ENCODE measurements around the gene TNFAIP6. TPM values are rescaled to one million over a fixed set of nuclear protein-coding genes. Genes with fewer than 3 reads are reported as not detected.

TNFAIP6 gene
- polyA plus RNA-seq, 1 of the 3 experiments (the other 2 are of a cell fraction): 0.58 TPM

DNA sequence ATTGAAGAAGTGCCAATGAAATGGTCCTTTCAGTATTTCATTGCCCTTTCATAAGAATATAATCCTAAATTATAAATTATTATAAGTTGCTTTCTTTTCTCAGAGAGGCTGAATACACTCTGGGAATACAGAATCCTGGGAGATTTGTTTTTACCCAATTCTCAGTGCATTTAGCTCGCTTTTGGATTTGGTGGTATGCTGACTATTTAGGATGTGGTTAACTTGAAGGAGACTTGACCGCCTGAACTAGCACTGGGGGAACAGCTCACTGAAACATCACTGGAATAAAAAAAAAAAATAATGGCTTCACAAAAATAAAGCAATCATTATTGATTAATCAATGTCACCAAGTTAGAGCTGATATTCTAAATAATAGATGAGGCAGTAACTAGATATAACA is 10.2 kb downstream of the TNFAIP6 start:
- TF ChIP-seq RAD21 (IDR thresholded peaks at IDR 0.05; ENCODE audit: low read length): no peak
- TF ChIP-seq, protein P1, sequence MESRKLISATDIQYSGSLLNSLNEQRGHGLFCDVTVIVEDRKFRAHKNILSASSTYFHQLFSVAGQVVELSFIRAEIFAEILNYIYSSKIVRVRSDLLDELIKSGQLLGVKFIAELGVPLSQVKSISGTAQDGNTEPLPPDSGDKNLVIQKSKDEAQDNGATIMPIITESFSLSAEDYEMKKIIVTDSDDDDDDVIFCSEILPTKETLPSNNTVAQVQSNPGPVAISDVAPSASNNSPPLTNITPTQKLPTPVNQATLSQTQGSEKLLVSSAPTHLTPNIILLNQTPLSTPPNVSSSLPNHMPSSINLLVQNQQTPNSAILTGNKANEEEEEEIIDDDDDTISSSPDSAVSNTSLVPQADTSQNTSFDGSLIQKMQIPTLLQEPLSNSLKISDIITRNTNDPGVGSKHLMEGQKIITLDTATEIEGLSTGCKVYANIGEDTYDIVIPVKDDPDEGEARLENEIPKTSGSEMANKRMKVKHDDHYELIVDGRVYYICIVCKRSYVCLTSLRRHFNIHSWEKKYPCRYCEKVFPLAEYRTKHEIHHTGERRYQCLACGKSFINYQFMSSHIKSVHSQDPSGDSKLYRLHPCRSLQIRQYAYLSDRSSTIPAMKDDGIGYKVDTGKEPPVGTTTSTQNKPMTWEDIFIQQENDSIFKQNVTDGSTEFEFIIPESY (IDR thresholded peaks at IDR 0.05; ENCODE audit: borderline replicate concordance, low read depth): no peak
- no peak for TF ChIP-seq FOXJ3 (CRISPR knock-in tag; IDR thresholded peaks at IDR 0.05)
- no peak for TF ChIP-seq SIN3A (IDR thresholded peaks at IDR 0.05; ENCODE audit: borderline replicate concordance, low read depth, low read length)
- no peak for TF ChIP-seq RCOR1 (IDR thresholded peaks at IDR 0.05; ENCODE audit: low read length)
- TF ChIP-seq, protein P2, sequence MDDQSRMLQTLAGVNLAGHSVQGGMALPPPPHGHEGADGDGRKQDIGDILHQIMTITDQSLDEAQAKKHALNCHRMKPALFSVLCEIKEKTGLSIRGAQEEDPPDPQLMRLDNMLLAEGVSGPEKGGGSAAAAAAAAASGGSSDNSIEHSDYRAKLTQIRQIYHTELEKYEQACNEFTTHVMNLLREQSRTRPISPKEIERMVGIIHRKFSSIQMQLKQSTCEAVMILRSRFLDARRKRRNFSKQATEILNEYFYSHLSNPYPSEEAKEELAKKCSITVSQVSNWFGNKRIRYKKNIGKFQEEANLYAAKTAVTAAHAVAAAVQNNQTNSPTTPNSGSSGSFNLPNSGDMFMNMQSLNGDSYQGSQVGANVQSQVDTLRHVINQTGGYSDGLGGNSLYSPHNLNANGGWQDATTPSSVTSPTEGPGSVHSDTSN (IDR thresholded peaks at IDR 0.05): no peak
- no peak for TF ChIP-seq FOSL2 (IDR thresholded peaks at IDR 0.05; ENCODE audit: borderline replicate concordance, low read depth)
- no peak for TF ChIP-seq NRF1 (IDR thresholded peaks at IDR 0.05; ENCODE audit: low read depth, low read length)
- no peaks in the 10 kb centered on the region for H3K9me2 ChIP-seq
- ChIA-PET POLR2A (no interaction called here), CTCF (interaction anchor here (0.8 kb wide), 1 partner anchor 658 kb away, joined by 3 read pairs; no protein-coding TSS in a partner anchor)
- WGBS (ENCODE audit: low lambda C conversion rate): 92% methylated on average over 2 of the region's 2 CpGs
- no peaks in the 10 kb centered on the region for H3K4me1 ChIP-seq (ENCODE audit: control insufficient read depth in 1 of 2, insufficient read depth in 2 of 2, low read depth in 1 of 2, low read length in 1 of 2)
- H3K4me2 ChIP-seq: no peak overlapping the region
- no peaks in the 10 kb centered on the region for H3F3A ChIP-seq (replicated peaks; ENCODE audit: insufficient read depth)
- no peak overlapping the region for H3K4me3 ChIP-seq (ENCODE audit: low read depth in 2 of 2, low read length in 1 of 2)
- H3K9me3 ChIP-seq: no peaks in the 10 kb centered on the region
- no peak overlapping the region for H3K9ac ChIP-seq
- no peaks in the 10 kb centered on the region for H3K27me3 ChIP-seq (ENCODE audit: insufficient read depth)
- H3K36me3 ChIP-seq (replicated peaks in 1 of 2; ENCODE audit: control insufficient read depth in 1 of 2, insufficient read depth in 2 of 2, low read length in 1 of 2): peaks cover 0 to 4% of the 10 kb centered on the region in 2 experiments
- no peaks in the 10 kb centered on the region for H4K20me1 ChIP-seq (ENCODE audit: insufficient read depth)
- no peaks in the 10 kb centered on the region for H3K79me2 ChIP-seq (ENCODE audit: insufficient read depth)
- DNase-seq: no peak
- no peak overlapping the region for H3K27ac ChIP-seq (ENCODE audit: low read depth in 2 of 2, low read length in 1 of 2)
- H2AFZ ChIP-seq (ENCODE audit: low read depth): no peak overlapping the region

DNA sequence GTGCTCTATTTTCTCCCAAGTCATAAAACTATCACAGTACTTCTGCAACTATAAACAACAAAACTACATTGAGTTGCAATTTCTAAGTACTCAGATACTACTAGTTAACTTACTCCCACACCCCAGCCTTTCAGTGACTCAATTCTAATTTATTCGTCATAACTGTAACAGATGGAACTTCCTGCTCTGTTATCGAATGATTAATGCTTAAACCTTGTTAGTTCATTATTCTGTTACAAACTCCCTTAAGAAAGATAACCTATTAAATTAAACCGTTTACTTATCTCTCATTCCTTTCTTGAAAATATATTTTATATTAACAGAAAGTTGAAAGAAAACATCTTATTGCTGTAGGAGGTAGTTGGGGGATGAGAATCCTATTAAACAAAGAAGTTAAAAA is 17.0 kb downstream of the TNFAIP6 start:
- WGBS (ENCODE audit: low lambda C conversion rate): 13% methylated on average over 3 of the region's 3 CpGs
- Histone ChIP-seq H3F3A (replicated peaks; ENCODE audit: insufficient read depth) (peaks cover 19% of the 10 kb centered on the region), H3K4me2 (peak overlapping the region; percentile 63), H4K20me1 (ENCODE audit: insufficient read depth) (no peaks in the 10 kb centered on the region), H3K27ac (ENCODE audit: low read depth in 2 of 2, low read length in 1 of 2) (peak overlapping the region in 1 of 2 experiments; percentile 91; a peak in 2 of 4 replicates), H3K9me2 (no peaks in the 10 kb centered on the region), H3K36me3 (replicated peaks in 1 of 2; ENCODE audit: control insufficient read depth in 1 of 2, insufficient read depth in 2 of 2, low read length in 1 of 2) (peaks cover 0 to 3% of the 10 kb centered on the region in 2 experiments), H3K9me3 (no peaks in the 10 kb centered on the region), H3K79me2 (ENCODE audit: insufficient read depth) (no peaks in the 10 kb centered on the region), H2AFZ (ENCODE audit: low read depth) (peak overlapping the region; percentile 80; the same call in 1 of the 2 replicates), H3K4me3 (ENCODE audit: low read depth in 2 of 2, low read length in 1 of 2) (no peak overlapping the region), H3K9ac (peak overlapping the region; percentile 51; the same call in 1 of the 2 replicates), H3K4me1 (ENCODE audit: control insufficient read depth in 1 of 2, insufficient read depth in 2 of 2, low read depth in 1 of 2, low read length in 1 of 2) (peaks cover 0 to 20% of the 10 kb centered on the region in 2 experiments; a peak in 2 of 4 replicates), H3K27me3 (ENCODE audit: insufficient read depth) (no peaks in the 10 kb centered on the region)
- ChIA-PET POLR2A (no interaction called here), CTCF (interaction anchor here (1.6 kb wide), 1 partner anchor 64 kb away, joined by 3 read pairs; no protein-coding TSS in a partner anchor)
- TF ChIP-seq EP300 (IDR thresholded peaks at IDR 0.05; ENCODE audit: borderline replicate concordance in 1 of 2, low read depth in 1 of 2, low read length in 1 of 2) (peak in 1 of 2 experiments; percentile 55; a peak in 1 of 4 replicates), TCF12 (IDR thresholded peaks at IDR 0.05) (peak; percentile 67; the same call in 1 of the 2 replicates), SIN3A (IDR thresholded peaks at IDR 0.05; ENCODE audit: borderline replicate concordance, low read depth, low read length) (no peak), JUND (IDR thresholded peaks at IDR 0.05) (peak; percentile 42), NRF1 (IDR thresholded peaks at IDR 0.05; ENCODE audit: low read depth, low read length) (no peak), POLR2AphosphoS5 (IDR thresholded peaks at IDR 0.05; ENCODE audit: low read depth, low read length) (no peak), FOSL2 (IDR thresholded peaks at IDR 0.05; ENCODE audit: borderline replicate concordance, low read depth) (peak; percentile 81), RCOR1 (IDR thresholded peaks at IDR 0.05; ENCODE audit: low read length) (no peak), ELF1 (IDR thresholded peaks at IDR 0.05) (no peak), RXRA (IDR thresholded peaks at IDR 0.05; ENCODE audit: borderline replicate concordance, low read depth) (no peak), GABPA (IDR thresholded peaks at IDR 0.05; ENCODE audit: low read depth) (0 out of 2 replicates have a peak, but pooled peaks have one; percentile 26)
- TF ChIP-seq, protein P2 (IDR thresholded peaks at IDR 0.05): peak; percentile 64
- TF ChIP-seq, protein P3, sequence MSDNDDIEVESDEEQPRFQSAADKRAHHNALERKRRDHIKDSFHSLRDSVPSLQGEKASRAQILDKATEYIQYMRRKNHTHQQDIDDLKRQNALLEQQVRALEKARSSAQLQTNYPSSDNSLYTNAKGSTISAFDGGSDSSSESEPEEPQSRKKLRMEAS (IDR thresholded peaks at IDR 0.05; ENCODE audit: low read depth): no peak
- no peak for DNase-seq

Measured in SK-N-SH (cell line).